ENCODE measurements around the gene DDX54. TPM values are rescaled to one million over a fixed set of nuclear protein-coding genes. Genes with fewer than 3 reads are reported as not detected.

The DDX54 gene
- total and polyA plus RNA-seq, 2 of the 8 experiments (the other 6 are each of a cell fraction or from before 2014, with no cell fraction given): 64.9 to 113 TPM

- peak; percentile 81; the same call in 1 of the 2 replicates for TF ChIP-seq RBBP5 (IDR thresholded peaks at IDR 0.05; ENCODE audit: borderline replicate concordance, low read depth, low read length)
- TF ChIP-seq EZH2 (IDR thresholded peaks at IDR 0.05; ENCODE audit: low read depth, low read length, severe bottlenecking): no peak
- no peak for TF ChIP-seq KDM5A (IDR thresholded peaks at IDR 0.05; ENCODE audit: low read length)
- TF ChIP-seq TCF12 (IDR thresholded peaks at IDR 0.05; ENCODE audit: low read depth, low read length): no peak
- peak; percentile 56 for TF ChIP-seq ASH2L (IDR thresholded peaks at IDR 0.05; ENCODE audit: low read length)
- no peak for TF ChIP-seq CBX8 (IDR thresholded peaks at IDR 0.05; ENCODE audit: borderline replicate concordance, low read depth, low read length)
- TF ChIP-seq CHD7 (IDR thresholded peaks at IDR 0.05; ENCODE audit: insufficient replicate concordance, low read length): no peak
- TF ChIP-seq TAF7 (optimal IDR thresholded peaks at IDR 0.05; ENCODE audit: borderline replicate concordance, low read depth, low read length): peak; percentile 91
- no peak for TF ChIP-seq ZNF274 (IDR thresholded peaks at IDR 0.05; ENCODE audit: borderline replicate concordance, extremely low read depth, low read length)
These were observed 36.1 kb upstream of the DDX54 start, which contains the start of gene TPCN1 (continued) for GRCh38 chr12:113221181-113221996.
